Measurements from ENCODE around the gene DOCK10.

The DOCK10 gene

DNA sequence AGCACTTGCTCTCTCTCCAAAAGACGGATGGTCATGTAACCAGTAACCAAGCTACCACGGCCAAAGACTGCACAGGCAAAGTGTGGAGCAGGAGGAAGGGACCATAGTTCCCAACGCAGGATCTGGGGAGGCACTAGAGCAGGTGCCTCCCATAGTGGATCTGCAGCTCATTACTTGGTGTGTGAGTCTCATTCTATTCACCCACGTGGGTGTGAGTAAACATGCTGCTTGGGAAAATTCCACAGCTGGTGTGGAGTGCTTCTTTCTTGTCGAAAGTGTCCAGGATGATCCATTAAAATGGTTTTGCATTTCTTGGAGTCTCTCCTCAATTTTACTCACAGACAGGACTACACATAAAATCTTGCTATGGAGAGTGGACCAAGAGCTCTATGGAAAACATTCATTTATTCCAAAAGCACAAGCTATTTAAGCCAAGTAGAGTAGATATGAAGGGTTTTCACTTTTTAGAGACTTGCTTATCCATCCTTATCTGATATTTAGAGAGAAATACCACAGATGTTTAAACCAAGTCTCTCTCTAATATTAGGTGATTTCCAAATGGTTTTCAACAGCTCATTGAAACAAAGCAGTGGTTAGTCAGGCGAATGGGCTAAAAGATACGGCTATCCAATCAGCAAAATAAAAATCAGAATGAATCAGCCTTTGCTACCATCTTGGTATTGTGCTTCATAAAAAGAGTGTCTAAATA, 221.8 kb downstream of the DOCK10 start:
- no peak for TF ChIP-seq JUND (IDR thresholded peaks at IDR 0.05; ENCODE audit: low read depth)
- DNase-seq (ENCODE audit: low read depth in 1 of 2, low spot score in 1 of 2): no peak
- in situ Hi-C loops (cut with HindIII; ENCODE audit: low pct_unique_long_range_greater_than_20kb, low sequenced_read_pairs): no loop called here

GRCh38 chr2:224819075-224819474, 223.2 kb downstream of the DOCK10 start:
- no peak for DNase-seq (ENCODE audit: low read depth in 1 of 2, low spot score in 1 of 2)
- in situ Hi-C loops (cut with HindIII; ENCODE audit: low pct_unique_long_range_greater_than_20kb, low sequenced_read_pairs): no loop called here
- no peak for TF ChIP-seq JUND (IDR thresholded peaks at IDR 0.05; ENCODE audit: low read depth)

DNA sequence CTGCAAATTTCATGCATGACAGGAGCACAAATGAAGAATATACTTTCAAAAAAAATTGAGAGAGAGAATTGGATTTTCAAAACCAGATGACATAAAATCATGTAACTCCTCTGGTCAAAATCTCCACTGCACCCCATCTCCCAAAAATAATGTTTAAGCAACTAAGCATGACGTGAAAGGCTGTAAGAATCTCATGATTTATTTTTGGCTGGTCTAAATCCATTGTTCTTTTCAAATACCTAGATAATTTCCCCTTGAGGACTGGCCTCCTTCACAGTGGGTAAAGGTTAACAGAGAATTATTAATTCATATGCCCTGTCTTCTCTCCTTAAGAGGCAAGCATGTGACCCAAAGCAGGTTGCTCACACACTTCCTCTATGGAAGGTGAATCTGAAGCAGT, 224.6 kb downstream of the DOCK10 start:
- TF ChIP-seq JUND (IDR thresholded peaks at IDR 0.05; ENCODE audit: low read depth): no peak
- in situ Hi-C loops (cut with HindIII; ENCODE audit: low pct_unique_long_range_greater_than_20kb, low sequenced_read_pairs): no loop called here
- DNase-seq (ENCODE audit: low read depth in 1 of 2, low spot score in 1 of 2): no peak

DNA sequence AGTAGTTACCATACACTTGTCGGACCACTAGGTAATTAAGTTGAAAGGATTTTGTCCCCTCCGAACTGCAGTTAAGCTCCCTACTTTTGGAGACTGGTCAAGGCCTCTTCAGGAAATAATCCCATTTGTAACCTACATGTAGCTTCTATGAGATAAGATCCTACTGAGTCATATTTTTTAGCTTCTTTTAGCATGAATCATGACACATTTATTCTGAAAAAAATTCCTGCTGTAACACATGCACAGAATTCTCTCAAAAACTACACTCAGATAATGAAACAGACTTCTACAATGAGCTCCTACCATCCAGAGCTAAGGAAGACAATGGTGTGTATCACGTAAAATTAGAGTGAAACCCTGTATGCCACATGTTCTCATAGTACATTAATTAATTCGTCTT, 225.5 kb downstream of the DOCK10 start:
- no peak for DNase-seq (ENCODE audit: low read depth in 1 of 2, low spot score in 1 of 2)
- in situ Hi-C loops (cut with HindIII; ENCODE audit: low pct_unique_long_range_greater_than_20kb, low sequenced_read_pairs): no loop called here

DNA sequence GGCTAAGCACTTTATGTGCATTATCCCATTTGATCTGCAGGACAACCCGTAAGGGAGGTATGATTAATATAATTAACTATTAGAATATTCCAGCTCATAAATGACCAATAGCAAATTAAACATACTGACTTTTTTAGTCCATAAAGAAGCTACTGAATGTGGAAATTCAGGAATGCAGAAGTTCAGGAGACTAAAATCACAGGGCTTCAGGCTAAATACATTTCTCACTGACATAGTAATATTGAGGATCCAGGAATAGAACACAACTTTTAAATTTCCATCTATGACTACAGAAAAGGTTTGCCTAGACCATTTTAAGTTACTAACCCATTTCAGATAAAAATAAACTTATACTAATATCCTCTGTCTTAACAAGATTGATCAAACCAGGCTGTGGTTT, 228.7 kb downstream of the DOCK10 start:
- TF ChIP-seq JUND (IDR thresholded peaks at IDR 0.05; ENCODE audit: low read depth): no peak
- no peak for DNase-seq (ENCODE audit: low read depth in 1 of 2, low spot score in 1 of 2)
- in situ Hi-C loops (cut with HindIII; ENCODE audit: low pct_unique_long_range_greater_than_20kb, low sequenced_read_pairs): no loop called here

More for the DNA sequence above, 225.5 kb downstream of the DOCK10 start:
- no peak for TF ChIP-seq JUND (IDR thresholded peaks at IDR 0.05; ENCODE audit: low read depth)

GRCh38 chr2:224807153-224807964, 234.9 kb downstream of the DOCK10 start:
- peak in 1 of 2 experiments; percentile 10 for DNase-seq (ENCODE audit: low read depth in 1 of 2, low spot score in 1 of 2)
- in situ Hi-C loops (cut with HindIII; ENCODE audit: low pct_unique_long_range_greater_than_20kb, low sequenced_read_pairs): no loop called here
- TF ChIP-seq JUND (IDR thresholded peaks at IDR 0.05; ENCODE audit: low read depth): no peak

DNA sequence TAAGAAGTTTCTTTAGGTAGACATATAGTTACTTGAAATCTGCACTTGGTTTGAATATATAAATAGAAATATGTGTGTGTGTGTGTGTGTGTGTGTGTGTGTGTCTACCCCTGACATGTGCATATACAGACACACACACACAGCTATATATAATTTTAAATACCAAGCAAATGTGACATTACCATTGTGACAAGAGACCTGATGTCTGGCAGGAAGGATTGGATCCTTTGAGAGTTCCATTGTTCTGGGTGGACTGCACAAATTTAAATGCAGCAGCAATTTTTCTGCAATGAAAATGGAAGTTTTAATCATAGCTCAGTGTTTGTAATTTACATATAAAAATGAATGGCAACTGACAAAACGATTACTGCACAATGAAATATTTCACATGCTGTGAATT, 238.3 kb downstream of the DOCK10 start:
- in situ Hi-C loops (cut with HindIII; ENCODE audit: low pct_unique_long_range_greater_than_20kb, low sequenced_read_pairs): no loop called here
- no peak for TF ChIP-seq JUND (IDR thresholded peaks at IDR 0.05; ENCODE audit: low read depth)
- no peak for DNase-seq (ENCODE audit: low read depth in 1 of 2, low spot score in 1 of 2)

GRCh38 chr2:224802407-224802806, 239.9 kb downstream of the DOCK10 start:
- in situ Hi-C loops (cut with HindIII; ENCODE audit: low pct_unique_long_range_greater_than_20kb, low sequenced_read_pairs): no loop called here
- no peak for DNase-seq (ENCODE audit: low read depth in 1 of 2, low spot score in 1 of 2)
- no peak for TF ChIP-seq JUND (IDR thresholded peaks at IDR 0.05; ENCODE audit: low read depth)

DNA sequence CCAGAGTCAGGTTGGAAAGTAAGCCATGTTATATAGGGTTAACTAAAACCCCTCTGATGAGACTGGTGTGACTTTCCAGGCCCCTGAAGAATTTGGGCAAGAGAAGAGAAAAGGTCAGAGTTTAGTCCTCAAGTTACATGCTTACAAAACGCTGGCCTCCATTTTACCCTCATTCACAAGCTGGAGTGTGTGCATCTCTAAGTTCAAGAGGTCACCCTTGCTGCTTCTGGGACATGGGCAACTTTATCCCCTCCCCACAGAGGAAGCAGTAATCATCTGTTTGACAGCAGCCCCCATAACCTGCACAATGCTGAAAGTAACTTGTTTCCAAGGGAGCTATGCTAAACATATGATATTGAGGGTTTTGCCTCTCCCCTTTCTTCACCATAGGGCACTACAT, 240.9 kb downstream of the DOCK10 start:
- DNase-seq (ENCODE audit: low read depth in 1 of 2, low spot score in 1 of 2): no peak
- no peak for TF ChIP-seq JUND (IDR thresholded peaks at IDR 0.05; ENCODE audit: low read depth)
- in situ Hi-C loops (cut with HindIII; ENCODE audit: low pct_unique_long_range_greater_than_20kb, low sequenced_read_pairs): no loop called here

DNA sequence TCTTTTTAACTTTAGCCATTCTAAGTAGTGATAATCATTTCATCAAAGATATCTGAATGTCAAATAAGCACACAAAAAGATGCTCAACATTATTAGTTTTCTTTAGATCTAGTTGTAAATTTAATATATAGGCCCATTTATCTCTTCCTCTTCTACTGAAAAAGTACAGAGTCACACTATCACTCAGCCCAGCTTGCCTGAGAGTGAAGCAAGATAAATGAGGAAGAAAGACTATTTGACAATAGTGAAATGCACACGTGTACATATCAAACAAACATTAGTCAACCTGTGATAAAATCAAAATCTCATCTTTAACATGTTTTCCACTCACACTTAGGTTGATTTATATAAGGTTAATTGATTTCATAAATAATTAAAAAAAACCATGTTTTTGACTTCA, 242.6 kb downstream of the DOCK10 start:
- DNase-seq (ENCODE audit: low read depth in 1 of 2, low spot score in 1 of 2): no peak
- TF ChIP-seq JUND (IDR thresholded peaks at IDR 0.05; ENCODE audit: low read depth): no peak
- in situ Hi-C loops (cut with HindIII; ENCODE audit: low pct_unique_long_range_greater_than_20kb, low sequenced_read_pairs): no loop called here

GRCh38 chr2:224798180-224798579, 244.1 kb downstream of the DOCK10 start:
- DNase-seq (ENCODE audit: low read depth in 1 of 2, low spot score in 1 of 2): no peak
- in situ Hi-C loops (cut with HindIII; ENCODE audit: low pct_unique_long_range_greater_than_20kb, low sequenced_read_pairs): no loop called here
- TF ChIP-seq JUND (IDR thresholded peaks at IDR 0.05; ENCODE audit: low read depth): no peak

DNA sequence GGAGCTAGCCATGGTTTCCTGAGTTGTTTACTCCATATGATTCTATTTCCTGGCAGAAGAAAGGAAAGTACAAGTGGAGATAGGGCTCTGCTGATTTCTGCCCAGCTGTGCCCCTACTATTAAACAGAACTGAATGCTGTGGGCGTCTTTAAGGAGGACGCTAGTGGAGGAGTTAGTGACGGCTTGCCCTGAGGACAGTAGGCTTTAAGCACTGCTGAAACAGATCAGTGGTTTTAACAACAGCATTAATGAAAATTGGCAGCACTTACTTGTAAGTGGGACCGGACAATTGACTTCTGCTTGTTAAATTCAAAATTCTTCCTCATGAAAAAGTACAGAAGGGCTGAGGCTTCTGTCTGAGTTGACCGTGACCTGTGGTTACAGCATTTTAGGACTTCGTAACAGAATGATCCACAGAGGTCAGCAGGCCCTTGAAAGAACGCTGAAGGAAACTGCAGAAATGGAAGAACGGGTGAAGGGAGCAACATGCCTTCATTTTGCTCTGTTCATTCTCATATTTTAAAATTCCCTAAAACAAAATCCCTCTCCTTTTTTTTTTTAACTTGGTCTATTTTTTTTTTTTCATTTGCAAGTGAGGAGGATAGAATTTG, 245.5 kb downstream of the DOCK10 start:
- no peak for TF ChIP-seq JUND (IDR thresholded peaks at IDR 0.05; ENCODE audit: low read depth)
- in situ Hi-C loops (cut with HindIII; ENCODE audit: low pct_unique_long_range_greater_than_20kb, low sequenced_read_pairs): no loop called here

GRCh38 chr2:224793946-224794345, 248.3 kb downstream of the DOCK10 start:
- DNase-seq (ENCODE audit: low read depth in 1 of 2, low spot score in 1 of 2): no peak
- TF ChIP-seq JUND (IDR thresholded peaks at IDR 0.05; ENCODE audit: low read depth): no peak
- in situ Hi-C loops (cut with HindIII; ENCODE audit: low pct_unique_long_range_greater_than_20kb, low sequenced_read_pairs): no loop called here

More for the DNA sequence above, 245.5 kb downstream of the DOCK10 start:
- no peak for DNase-seq (ENCODE audit: low read depth in 1 of 2, low spot score in 1 of 2)

Measured in T47D (cell line).